Measurements from ENCODE around the gene CACFD1. TPM values are rescaled to one million over a fixed set of nuclear protein-coding genes. Genes with fewer than 3 reads are reported as not detected.

The CACFD1 gene
- total RNA-seq, 4 donors from 2014 or later: 2.3 to 21.6 (median 5.2) TPM

GRCh38 chr9:133430244-133430643 lies 29.5 kb upstream of the CACFD1 start:
- no peak overlapping the region for H3K4me3 ChIP-seq
- DNase-seq: no peak
- no peak overlapping the region for H3K27ac ChIP-seq
- TF ChIP-seq POLR2A (IDR thresholded peaks at IDR 0.05) (no peak), CTCF (IDR thresholded peaks at IDR 0.05) (no peak)
- peaks cover 0 to 12% of the 10 kb centered on the region in 2 donors for H3K27me3 ChIP-seq
- intact Hi-C loops (cut with DNase I; ENCODE audit: low total_unique reads): no loop called here
- H3K4me1 ChIP-seq: peaks cover 0 to 9% of the 10 kb centered on the region in 2 donors
- H3K36me3 ChIP-seq: no peaks in the 10 kb centered on the region
- no peaks in the 10 kb centered on the region for H3K9me3 ChIP-seq

GRCh38 chr9:133433351-133433843 lies 26.4 kb upstream of the CACFD1 start:
- H3K27ac ChIP-seq: no peak overlapping the region
- no peak for DNase-seq
- TF ChIP-seq POLR2A (IDR thresholded peaks at IDR 0.05): no peak
- no peak for TF ChIP-seq CTCF (IDR thresholded peaks at IDR 0.05)
- no peaks in the 10 kb centered on the region for H3K9me3 ChIP-seq
- H3K27me3 ChIP-seq: no peaks in the 10 kb centered on the region
- H3K4me1 ChIP-seq: peaks cover 0 to 6% of the 10 kb centered on the region in 2 donors
- no peak overlapping the region for H3K4me3 ChIP-seq
- intact Hi-C loops (cut with DNase I; ENCODE audit: low total_unique reads): no loop called here
- no peaks in the 10 kb centered on the region for H3K36me3 ChIP-seq

DNA sequence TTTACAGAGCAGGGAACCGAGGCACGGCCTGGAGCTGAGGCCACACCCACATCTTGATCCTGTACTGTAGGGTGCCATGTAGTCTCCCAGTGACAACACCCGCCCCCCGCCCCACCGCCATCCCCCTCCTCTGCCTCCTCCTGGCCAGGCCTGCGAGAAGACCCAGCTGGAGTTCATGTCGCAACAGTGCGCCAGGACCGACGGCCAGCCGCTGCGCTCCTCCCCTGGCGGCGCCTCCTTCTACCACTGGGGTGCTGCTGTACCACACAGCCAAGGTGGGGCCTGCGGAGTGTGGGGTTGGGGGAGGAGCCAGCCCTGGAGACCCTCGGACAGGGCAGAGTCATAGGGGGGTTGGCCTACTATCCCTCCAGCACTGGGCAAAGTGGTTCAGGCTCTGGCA lies 23.1 kb upstream of the CACFD1 start:
- no peak overlapping the region for H3K27ac ChIP-seq
- H3K4me1 ChIP-seq: no peaks in the 10 kb centered on the region
- no peak overlapping the region for H3K4me3 ChIP-seq
- DNase-seq: no peak
- TF ChIP-seq POLR2A (IDR thresholded peaks at IDR 0.05) (no peak), CTCF (IDR thresholded peaks at IDR 0.05) (no peak)
- intact Hi-C loops (cut with DNase I; ENCODE audit: low total_unique reads): no loop called here
- H3K9me3 ChIP-seq: no peaks in the 10 kb centered on the region
- no peaks in the 10 kb centered on the region for H3K27me3 ChIP-seq
- H3K36me3 ChIP-seq: no peaks in the 10 kb centered on the region

GRCh38 chr9:133437753-133438531 lies 21.8 kb upstream of the CACFD1 start:
- H3K4me3 ChIP-seq: no peak overlapping the region

More at GRCh38 chr9:133437753-133438531, 21.8 kb upstream of the CACFD1 start:
- H3K9me3 ChIP-seq: no peaks in the 10 kb centered on the region
- intact Hi-C loops (cut with DNase I; ENCODE audit: low total_unique reads): no loop called here
- DNase-seq: no peak
- TF ChIP-seq CTCF (IDR thresholded peaks at IDR 0.05): no peak
- TF ChIP-seq POLR2A (IDR thresholded peaks at IDR 0.05): no peak
- H3K4me1 ChIP-seq: no peaks in the 10 kb centered on the region
- H3K36me3 ChIP-seq: no peaks in the 10 kb centered on the region
- no peaks in the 10 kb centered on the region for H3K27me3 ChIP-seq
- H3K27ac ChIP-seq: no peak overlapping the region

All from uterus (tissue), 4 donors.